ENCODE data around the gene ZNF784. TPM values are rescaled to one million over a fixed set of nuclear protein-coding genes. Genes with fewer than 3 reads are reported as not detected.
A peak's percentile ranks its signal among the peaks of the same experiment; 100 is the strongest.

The ZNF784 gene
- total and polyA plus RNA-seq, 9 of the 15 experiments (the other 6 are each of a cell fraction or from before 2014, with no cell fraction given): 0.14 to 6.1 (median 2.1) TPM

GRCh38 chr19:55599842-55600661 is 24.3 kb downstream of the ZNF784 start, which contains the start of gene ZNF524 (continued):
- TF ChIP-seq TAF9B (IDR thresholded peaks at IDR 0.05; ENCODE audit: partially characterized antibody) (no peak), ZNF583 (CRISPR knock-in tag; IDR thresholded peaks at IDR 0.05) (0 out of 2 replicates have a peak, but pooled peaks have one; percentile 45), SAP30 (IDR thresholded peaks at IDR 0.05; ENCODE audit: borderline replicate concordance, insufficient read depth, low read depth, low read length, poor library complexity, severe bottlenecking) (peak; percentile 91), ZNF766 (CRISPR knock-in tag; conservative IDR thresholded peaks at IDR 0.05) (peak; percentile 94), GMEB1 (CRISPR knock-in tag; IDR thresholded peaks at IDR 0.05) (peak; percentile 71), SMAD4 (CRISPR knock-in tag; conservative IDR thresholded peaks at IDR 0.05) (peak; percentile 73; the same call in 1 of the 2 replicates), ZBTB17 (CRISPR knock-in tag; IDR thresholded peaks at IDR 0.05) (peak; percentile 59), SETDB1 (IDR thresholded peaks at IDR 0.05; ENCODE audit: low read length) (no peak), CREM (IDR thresholded peaks at IDR 0.05; ENCODE audit: low read depth) (peak; percentile 80), CCNT2 (IDR thresholded peaks at IDR 0.05; ENCODE audit: borderline replicate concordance, extremely low read depth, insufficient read length, low read depth, low read length) (peak; percentile 84), PURB (CRISPR knock-in tag; IDR thresholded peaks at IDR 0.05; ENCODE audit: low read depth) (no peak), PHF20 (IDR thresholded peaks at IDR 0.05; ENCODE audit: partially characterized antibody) (peak; percentile 66), HBP1 (CRISPR knock-in tag; IDR thresholded peaks at IDR 0.05) (0 out of 2 replicates have a peak, but pooled peaks have one; percentile 64), MEIS2 (IDR thresholded peaks at IDR 0.05; ENCODE audit: partially characterized antibody) (peak; percentile 18), ZKSCAN8 (CRISPR knock-in tag; IDR thresholded peaks at IDR 0.05) (peak; percentile 87), ETV5 (CRISPR knock-in tag; IDR thresholded peaks at IDR 0.05; ENCODE audit: low read depth) (peak; percentile 65; the same call in 1 of the 2 replicates), FOSL1 (tag; conservative IDR thresholded peaks at IDR 0.05) (peak; percentile 53), HINFP (tag; conservative IDR thresholded peaks at IDR 0.05; ENCODE audit: low read depth) (no peak), KLF13 (tag; IDR thresholded peaks at IDR 0.05; ENCODE audit: borderline replicate concordance, low read depth) (peak; percentile 12; the same call in 1 of the 2 replicates), ZBED1 (IDR thresholded peaks at IDR 0.05) (no peak), ZNF449 (CRISPR knock-in tag; IDR thresholded peaks at IDR 0.05) (no peak), XRCC5 (IDR thresholded peaks at IDR 0.05; ENCODE audit: low read depth, low read length) (peak; percentile 73; the same call in 1 of the 2 replicates)

Data from K562 (cell line).